ENCODE data around the gene TUB.

DNA sequence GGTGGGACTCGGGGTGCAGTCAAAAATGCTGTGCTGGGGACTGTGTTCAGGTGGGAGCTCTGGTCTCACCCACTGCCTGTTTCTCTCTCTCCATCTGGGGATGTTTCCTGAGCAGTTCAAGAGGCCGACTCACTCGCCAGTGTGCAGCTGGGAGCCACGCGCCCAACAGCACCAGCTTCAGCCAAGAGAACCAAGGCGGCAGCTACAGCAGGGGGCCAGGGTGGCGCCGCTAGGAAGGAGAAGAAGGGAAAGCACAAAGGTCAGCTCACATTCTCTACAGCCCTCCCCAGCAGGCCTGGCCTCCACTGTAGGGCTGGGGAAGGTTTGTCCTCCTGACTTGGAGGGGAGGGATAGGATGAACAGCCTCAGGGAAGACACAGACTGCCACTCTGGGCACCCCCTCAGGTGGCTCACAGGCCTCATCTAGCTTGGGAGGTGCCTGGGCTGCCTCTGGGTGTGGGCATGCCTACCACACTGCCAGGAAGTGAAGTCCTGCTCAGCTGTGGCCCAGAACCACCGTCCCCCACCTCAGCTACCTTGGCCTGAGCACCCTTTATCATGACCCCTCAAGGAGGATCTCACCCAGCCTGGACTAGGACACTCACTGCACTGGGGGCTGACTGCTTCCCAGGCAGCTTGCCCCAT is 13.0 kb downstream of the TUB start:
- TF ChIP-seq, protein P1, sequence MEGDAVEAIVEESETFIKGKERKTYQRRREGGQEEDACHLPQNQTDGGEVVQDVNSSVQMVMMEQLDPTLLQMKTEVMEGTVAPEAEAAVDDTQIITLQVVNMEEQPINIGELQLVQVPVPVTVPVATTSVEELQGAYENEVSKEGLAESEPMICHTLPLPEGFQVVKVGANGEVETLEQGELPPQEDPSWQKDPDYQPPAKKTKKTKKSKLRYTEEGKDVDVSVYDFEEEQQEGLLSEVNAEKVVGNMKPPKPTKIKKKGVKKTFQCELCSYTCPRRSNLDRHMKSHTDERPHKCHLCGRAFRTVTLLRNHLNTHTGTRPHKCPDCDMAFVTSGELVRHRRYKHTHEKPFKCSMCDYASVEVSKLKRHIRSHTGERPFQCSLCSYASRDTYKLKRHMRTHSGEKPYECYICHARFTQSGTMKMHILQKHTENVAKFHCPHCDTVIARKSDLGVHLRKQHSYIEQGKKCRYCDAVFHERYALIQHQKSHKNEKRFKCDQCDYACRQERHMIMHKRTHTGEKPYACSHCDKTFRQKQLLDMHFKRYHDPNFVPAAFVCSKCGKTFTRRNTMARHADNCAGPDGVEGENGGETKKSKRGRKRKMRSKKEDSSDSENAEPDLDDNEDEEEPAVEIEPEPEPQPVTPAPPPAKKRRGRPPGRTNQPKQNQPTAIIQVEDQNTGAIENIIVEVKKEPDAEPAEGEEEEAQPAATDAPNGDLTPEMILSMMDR (conservative IDR thresholded peaks at IDR 0.05 in 1 of 2, IDR thresholded peaks at IDR 0.05 in 1 of 2; ENCODE audit: low read depth in 1 of 2, low read length in 2 of 2), result no peak
- no peak for TF ChIP-seq EZH2 (IDR thresholded peaks at IDR 0.05; ENCODE audit: low read length, missing control alignments)

Measured in fibroblast of lung (primary cell).